GM10266 (cell line): ENCODE results near the gene GRK5.
"Not testable (repeated sequence)": the region's sequence is repeated elsewhere in the genome, so short reads cannot be mapped to it uniquely, and the experiment has no call there.

Source experiments
- DNase-seq: peaks from one replicate; pipeline ENCODE4 v3.0.0; 2012; ENCODE audit errors: extremely low spot score
- CTCF ChIP-seq: IDR thresholded peaks from 2 replicates; pipeline ENCODE4 v1.5.1; 2012; ENCODE audit warnings: mild to moderate bottlenecking, low read depth; ENCODE audit not compliant: control insufficient read depth, insufficient read depth; ENCODE audit errors: missing control alignments

GRK5 gene

GRCh38 chr10:119461380-119461779, 254.0 kb downstream of the GRK5 start:
- DNase-seq = no peak

GRCh38 chr10:119461923-119462322, 254.6 kb downstream of the GRK5 start:
- DNase-seq = no peak
- no peak for TF ChIP-seq CTCF

More at GRCh38 chr10:119461380-119461779, 254.0 kb downstream of the GRK5 start:
- no peak for TF ChIP-seq CTCF

- DNase-seq = no peak
- TF ChIP-seq CTCF = no peak
These were observed 255.4 kb downstream of the GRK5 start for GRCh38 chr10:119462773-119463172.

GRCh38 chr10:119463195-119463594, 255.8 kb downstream of the GRK5 start:
- DNase-seq = not testable (repeated sequence)

- no peak for DNase-seq
These were observed 257.7 kb downstream of the GRK5 start for GRCh38 chr10:119465085-119465484.

GRCh38 chr10:119466076-119466475, 258.7 kb downstream of the GRK5 start:
- TF ChIP-seq CTCF = no peak
- no peak for DNase-seq

More at GRCh38 chr10:119465085-119465484, 257.7 kb downstream of the GRK5 start:
- no peak for TF ChIP-seq CTCF

- no peak for TF ChIP-seq CTCF
- DNase-seq = no peak
These were observed 259.3 kb downstream of the GRK5 start for GRCh38 chr10:119466655-119467054.

GRCh38 chr10:119468542-119469324, 261.4 kb downstream of the GRK5 start:
- DNase-seq = no peak
- no peak for TF ChIP-seq CTCF
